HG02885 (cell line): ENCODE results near the gene HECTD2.
"Not testable (repeated sequence)": the region's sequence is repeated elsewhere in the genome, so short reads cannot be mapped to it uniquely, and the experiment has no call there.

Experiments used
- ATAC-seq: cut with Tn5 transposase; IDR thresholded peaks from one replicate; pipeline ENCODE4 v1.9.1; 2021; ENCODE audit warnings: mild to moderate bottlenecking; ENCODE audit not compliant: unreplicated experiment, poor library complexity

Gene HECTD2

GRCh38 chr10:91409869-91410637, at the start of gene HECTD2:
Gene HECTD2, plus strand, starts transcription at chr10:91410344. Its CDS starts 95 bp downstream, at chr10:91410439.
- ATAC-seq, result peak; percentile 89

- no peak for ATAC-seq
Measured at GRCh38 chr10:91360461-91360860, 49.7 kb upstream of the HECTD2 start.

GRCh38 chr10:91365519-91365918, 44.6 kb upstream of the HECTD2 start:
- ATAC-seq, result not testable (repeated sequence)

- no peak for ATAC-seq
Measured at GRCh38 chr10:91366704-91367103, 43.4 kb upstream of the HECTD2 start.

- ATAC-seq, result no peak
Measured at GRCh38 chr10:91367127-91367531, 43.0 kb upstream of the HECTD2 start.

- ATAC-seq, result no peak
Measured at GRCh38 chr10:91367558-91367957, 42.6 kb upstream of the HECTD2 start.

GRCh38 chr10:91369978-91370589, 40.1 kb upstream of the HECTD2 start:
- ATAC-seq, result not testable (repeated sequence)

GRCh38 chr10:91374052-91374451, 36.1 kb upstream of the HECTD2 start:
- ATAC-seq, result no peak

GRCh38 chr10:91378061-91378460, 32.1 kb upstream of the HECTD2 start:
- ATAC-seq, result no peak

- ATAC-seq, result no peak
Measured at GRCh38 chr10:91380873-91381256, 29.3 kb upstream of the HECTD2 start.

GRCh38 chr10:91381257-91381891, 28.8 kb upstream of the HECTD2 start:
- no peak for ATAC-seq

GRCh38 chr10:91385306-91386085, 24.6 kb upstream of the HECTD2 start:
- no peak for ATAC-seq

GRCh38 chr10:91389636-91390512, 20.3 kb upstream of the HECTD2 start:
- peak; percentile 96 for ATAC-seq

- ATAC-seq, result not testable (repeated sequence)
Measured at GRCh38 chr10:91390513-91390825, 19.7 kb upstream of the HECTD2 start.

- no peak for ATAC-seq
Measured at GRCh38 chr10:91391920-91392319, 18.2 kb upstream of the HECTD2 start.

- no peak for ATAC-seq
Measured at GRCh38 chr10:91406322-91406721, 3.8 kb upstream of the HECTD2 start.

GRCh38 chr10:91409069-91409868, 875 bp upstream of the HECTD2 start:
- ATAC-seq, result peak; percentile 39

GRCh38 chr10:91410638-91411371, 661 bp downstream of the HECTD2 start:
- ATAC-seq, result no peak
